ENCODE data around the gene CASTOR2.
"Not testable (repeated sequence)": the region's sequence is repeated elsewhere in the genome, so short reads cannot be mapped to it uniquely, and the experiment has no call there.

CASTOR2 gene

GRCh38 chr7:75055830-75056772 is 91.6 kb downstream of the CASTOR2 start:
- no peak for DNase-seq

GRCh38 chr7:75058406-75058805 is 93.9 kb downstream of the CASTOR2 start:
- no peak for DNase-seq

GRCh38 chr7:75064291-75064690 is 99.8 kb downstream of the CASTOR2 start:
- DNase-seq: no peak

- DNase-seq: no peak
Observed at GRCh38 chr7:75064801-75065200, 100.3 kb downstream of the CASTOR2 start.

GRCh38 chr7:75066521-75066920 is 102.0 kb downstream of the CASTOR2 start:
- DNase-seq: no peak

- DNase-seq: no peak
Observed at GRCh38 chr7:75072981-75073283, 108.4 kb downstream of the CASTOR2 start.

GRCh38 chr7:75074262-75074641 is 109.7 kb downstream of the CASTOR2 start:
- not testable (repeated sequence) for DNase-seq

Data from CD4-positive, alpha-beta T cell treated with Interleukin-21 for 1 hour (primary cell).